NCI-H1417 treated with DMSO at 0.1 percent for 48 hours (cell line): ENCODE measurements around the gene LMF1.

Experiments used
- DNase-seq: peaks from one replicate; lab custom pipeline; 2025; lab: John Stamatoyannopoulos, UW

The LMF1 gene

GRCh38 chr16:804193-805048 lies 166.4 kb downstream of the LMF1 start:
- DNase-seq = no peak

- no peak for DNase-seq
These were observed 167.1 kb downstream of the LMF1 start for GRCh38 chr16:803754-804080.
